Stimulated activated CD8-positive, alpha-beta memory T cell treated with anti-CD3 and anti-CD28 coated beads, Interleukin-12 subunit alpha, Interleukin-12 subunit beta, amount 100 ng/mL, for 1 hour (primary cell): ENCODE results near the gene ARFIP1.

Experiments
- DNase-seq: peaks from one replicate; pipeline ENCODE4 v3.0.0-alpha.2; 2020; ENCODE audit warnings: low read depth

ARFIP1 gene

GRCh38 chr4:152898606-152899005, 118.9 kb downstream of the ARFIP1 start:
- DNase-seq = no peak

- DNase-seq = no peak
Measured at GRCh38 chr4:152900395-152900794, 120.6 kb downstream of the ARFIP1 start.

- DNase-seq = no peak
Measured at GRCh38 chr4:152901205-152901604, 121.5 kb downstream of the ARFIP1 start.

- DNase-seq = no peak
Measured at GRCh38 chr4:152903658-152904057, 123.9 kb downstream of the ARFIP1 start.

GRCh38 chr4:152909901-152910300, 130.1 kb downstream of the ARFIP1 start:
- no peak for DNase-seq

GRCh38 chr4:152910521-152910920, 130.8 kb downstream of the ARFIP1 start:
- DNase-seq = no peak

- DNase-seq = no peak
Measured at GRCh38 chr4:152917543-152918395, 138.0 kb downstream of the ARFIP1 start.

- no peak for DNase-seq
Measured at GRCh38 chr4:152919826-152920225, 140.1 kb downstream of the ARFIP1 start.

- no peak for DNase-seq
Measured at GRCh38 chr4:152920768-152921167, 141.0 kb downstream of the ARFIP1 start.

- no peak for DNase-seq
Measured at GRCh38 chr4:152921284-152921683, 141.5 kb downstream of the ARFIP1 start.

- no peak for DNase-seq
Measured at GRCh38 chr4:152925851-152926250, 146.1 kb downstream of the ARFIP1 start.

GRCh38 chr4:152926959-152927358, 147.2 kb downstream of the ARFIP1 start:
- DNase-seq = no peak

- DNase-seq = no peak
Measured at GRCh38 chr4:152927737-152928136, 148.0 kb downstream of the ARFIP1 start.

- DNase-seq = no peak
Measured at GRCh38 chr4:152928286-152928685, 148.5 kb downstream of the ARFIP1 start.

- no peak for DNase-seq
Measured at GRCh38 chr4:152929888-152930287, 150.1 kb downstream of the ARFIP1 start.

GRCh38 chr4:152935143-152935542, 155.4 kb downstream of the ARFIP1 start:
- DNase-seq = no peak

GRCh38 chr4:152935631-152936445, 156.1 kb downstream of the ARFIP1 start, which contains the start of gene FHDC1:
TSS of gene FHDC1 (plus strand) at chr4:152936323. CDS start at chr4:152943058, 6,735 bp downstream.
- DNase-seq = no peak

- DNase-seq = no peak
Measured at GRCh38 chr4:152936446-152937335, 156.9 kb downstream of the ARFIP1 start.

- no peak for DNase-seq
Measured at GRCh38 chr4:152937336-152938236, 157.8 kb downstream of the ARFIP1 start.

GRCh38 chr4:152938237-152938947, 158.6 kb downstream of the ARFIP1 start:
- DNase-seq = no peak
